Breast epithelium (tissue), 4 donors: ENCODE measurements around the gene FAM227B. TPM values are rescaled to one million over a fixed set of nuclear protein-coding genes. Genes with fewer than 3 reads are reported as not detected.
"Not testable (repeated sequence)": the region's sequence is repeated elsewhere in the genome, so short reads cannot be mapped to it uniquely, and the experiment has no call there.

Experiments
- DNase-seq, 2 donors: peaks; one replicate each; pipeline ENCODE4 v3.0.0-alpha.2; 2019; ENCODE audit warnings: low spot score in 2 of 2
- H3K27ac ChIP-seq, 2 donors: fragments of 200-600 bp; sonication (generic) in 1 of 2; one replicate each; pipeline ENCODE4 v1.5.1; 2016 to 2019; ENCODE audit warnings: mild to moderate bottlenecking in 1 of 2
- H3K27me3 ChIP-seq, 2 donors: fragments of 200-600 bp; sonication (generic) in 1 of 2; one replicate each; pipeline versions ENCODE4 v1.5.1 to v1.6.0; 2017 to 2019; ENCODE audit warnings: control low read depth in 1 of 2, mild to moderate bottlenecking in 1 of 2
- H3K36me3 ChIP-seq: fragments of 200-600 bp; one replicate; pipeline ENCODE4 v1.5.1; 2019
- H3K4me1 ChIP-seq, 2 donors: fragments of 200-600 bp; sonication (generic); one replicate each; pipeline ENCODE4 v1.5.1; 2016 to 2019; ENCODE audit warnings: control low read depth in 1 of 2
- H3K4me3 ChIP-seq, 3 donors: fragments of 200-600 bp; sonication (generic); 1 replicate in 2 of 3; 2 replicates in 1 of 3; pipeline ENCODE4 v1.5.1; 2016 to 2019; ENCODE audit warnings: mild to moderate bottlenecking in 3 of 3, moderate library complexity in 2 of 3
- H3K9me3 ChIP-seq, 2 donors: fragments of 200-600 bp; sonication (generic) in 1 of 2; one replicate each; pipeline ENCODE4 v1.5.1; 2016 to 2019; ENCODE audit warnings: control low read depth in 1 of 2
- CTCF ChIP-seq, 3 donors: fragments of 450-650 bp; IDR thresholded peaks; one replicate each; pipeline ENCODE4 v1.5.1; 2016 to 2017; ENCODE audit warnings: antibody characterized with exemption in 3 of 3, mild to moderate bottlenecking in 3 of 3, moderate library complexity in 3 of 3
- POLR2A ChIP-seq: fragments of 450-650 bp; IDR thresholded peaks from one replicate; pipeline ENCODE4 v1.6.1; 2016; ENCODE audit warnings: antibody characterized with exemption, mild to moderate bottlenecking, moderate library complexity
- POLR2AphosphoS5 ChIP-seq, 3 donors: sonication (generic); formaldehyde crosslinking; IDR thresholded peaks; one replicate each; pipeline ENCODE4 v1.6.1; 2017; ENCODE audit warnings: antibody characterized with exemption in 3 of 3
- intact Hi-C: fragments of 100-400 bp; cut with DNase I; formaldehyde crosslinking; loops from one replicate; pipeline ENCODE4 v1.15.1; 2023; ENCODE audit warnings: low total_unique reads
- total RNA-seq, 3 donors: library from RNA; depleted of rRNA; stranded (reverse); fragments of >200 nt; gene quantifications; one replicate each; pipeline ENCODE4 v1.1.0, GENCODE V29; 2016

Gene FAM227B
- total RNA-seq, 3 donors from 2014 or later: 1.3 to 13.0 (median 4.9) TPM

GRCh38 chr15:49410641-49411040 lies 210.0 kb downstream of the FAM227B start:
- H3K4me1 ChIP-seq: no peaks in the 10 kb centered on the region
- no peaks in the 10 kb centered on the region for H3K27me3 ChIP-seq
- intact Hi-C loops: no loop called here

GRCh38 chr15:49406352-49407118 lies 214.1 kb downstream of the FAM227B start:
- no peaks in the 10 kb centered on the region for H3K4me1 ChIP-seq
- H3K4me3 ChIP-seq: no peak overlapping the region
- H3K9me3 ChIP-seq: no peaks in the 10 kb centered on the region
- no peaks in the 10 kb centered on the region for H3K36me3 ChIP-seq
- TF ChIP-seq CTCF (IDR thresholded peaks at IDR 0.05) (no peak), POLR2AphosphoS5 (IDR thresholded peaks at IDR 0.05) (no peak), POLR2A (no peak)
- no peak for DNase-seq
- H3K27ac ChIP-seq: no peak overlapping the region
- intact Hi-C loops: no loop called here
- no peaks in the 10 kb centered on the region for H3K27me3 ChIP-seq

More at GRCh38 chr15:49410641-49411040, 210.0 kb downstream of the FAM227B start:
- TF ChIP-seq CTCF (IDR thresholded peaks at IDR 0.05): no peak
- TF ChIP-seq POLR2AphosphoS5 (IDR thresholded peaks at IDR 0.05): no peak
- TF ChIP-seq POLR2A: no peak
- H3K9me3 ChIP-seq: no peaks in the 10 kb centered on the region
- H3K36me3 ChIP-seq: no peaks in the 10 kb centered on the region
- H3K4me3 ChIP-seq: no peak overlapping the region
- DNase-seq: no peak
- no peak overlapping the region for H3K27ac ChIP-seq

- intact Hi-C loops: not testable (repeated sequence)
Observed at GRCh38 chr15:49402515-49403296, 217.9 kb downstream of the FAM227B start.

GRCh38 chr15:49387471-49387870 lies 233.1 kb downstream of the FAM227B start:
- Histone ChIP-seq H3K9me3 (no peaks in the 10 kb centered on the region), H3K27ac (no peak overlapping the region), H3K4me3 (no peak overlapping the region), H3K36me3 (no peaks in the 10 kb centered on the region), H3K27me3 (no peaks in the 10 kb centered on the region), H3K4me1 (no peaks in the 10 kb centered on the region)
- DNase-seq: no peak
- TF ChIP-seq POLR2A (no peak), POLR2AphosphoS5 (IDR thresholded peaks at IDR 0.05) (no peak), CTCF (IDR thresholded peaks at IDR 0.05) (no peak)
- intact Hi-C loops: no loop called here

More at GRCh38 chr15:49402515-49403296, 217.9 kb downstream of the FAM227B start:
- not testable (repeated sequence) for H3K27me3 ChIP-seq, H3K4me1 ChIP-seq, H3K27ac ChIP-seq, H3K36me3 ChIP-seq, H3K9me3 ChIP-seq, DNase-seq, H3K4me3 ChIP-seq

GRCh38 chr15:49383266-49383665 lies 237.4 kb downstream of the FAM227B start:
- H3K9me3 ChIP-seq: no peaks in the 10 kb centered on the region
- H3K27ac ChIP-seq: no peak overlapping the region
- intact Hi-C loops: no loop called here
- H3K36me3 ChIP-seq: no peaks in the 10 kb centered on the region
- DNase-seq: no peak
- H3K4me3 ChIP-seq: no peak overlapping the region
- no peaks in the 10 kb centered on the region for H3K27me3 ChIP-seq
- TF ChIP-seq CTCF (IDR thresholded peaks at IDR 0.05) (no peak), POLR2A (no peak), POLR2AphosphoS5 (IDR thresholded peaks at IDR 0.05) (no peak)
- no peaks in the 10 kb centered on the region for H3K4me1 ChIP-seq
